ENCODE measurements around the gene CDC45.
"Not testable (repeated sequence)": the region's sequence is repeated elsewhere in the genome, so short reads cannot be mapped to it uniquely, and the experiment has no call there.

Gene CDC45

DNA sequence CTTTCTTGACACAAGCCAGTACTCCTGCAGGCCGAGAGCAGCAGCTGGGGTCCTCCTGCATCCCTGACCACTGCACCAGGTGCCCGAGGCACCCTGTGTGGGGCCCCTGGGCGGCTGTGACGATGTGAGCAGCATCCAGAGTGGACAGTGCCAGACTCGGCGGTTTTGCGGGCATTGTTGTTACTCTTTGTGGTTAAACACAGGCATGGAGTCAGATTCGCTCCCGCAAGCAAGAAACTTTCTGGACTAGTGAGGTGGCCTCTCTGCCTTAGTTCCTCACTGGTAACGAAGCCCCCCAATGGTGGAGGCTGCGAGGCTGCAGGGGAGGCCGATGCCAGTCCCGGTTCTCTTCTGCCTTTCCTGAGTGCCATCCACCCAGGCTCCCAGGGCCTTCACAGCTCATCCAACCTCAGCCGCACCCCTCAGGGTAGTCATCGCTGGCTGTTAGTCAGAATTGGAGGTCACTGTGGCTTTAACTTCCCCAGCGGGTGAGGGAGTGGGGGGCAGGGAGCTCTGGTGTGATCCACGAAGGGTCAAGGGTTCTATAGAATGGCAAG lies 48.2 kb downstream of the CDC45 start:
- Mint-ChIP-seq H3K4me3 (no peak overlapping the region), H3K9me3 (no peaks in the 10 kb centered on the region), H3K36me3 (ENCODE audit: low read depth) (no peaks in the 10 kb centered on the region), H3K4me1 (ENCODE audit: low read depth) (peaks cover 12% of the 10 kb centered on the region), H3K27me3 (peaks cover 30% of the 10 kb centered on the region), H3K27ac (no peak overlapping the region)

- Mint-ChIP-seq H3K27me3 (peaks cover 25% of the 10 kb centered on the region), H3K27ac (no peak overlapping the region), H3K9me3 (no peaks in the 10 kb centered on the region), H3K4me3 (no peak overlapping the region), H3K4me1 (ENCODE audit: low read depth) (peaks cover 2% of the 10 kb centered on the region), H3K36me3 (ENCODE audit: low read depth) (no peaks in the 10 kb centered on the region)
Measured at GRCh38 chr22:19529811-19530210, 50.1 kb downstream of the CDC45 start.

GRCh38 chr22:19530751-19531150 lies 51.0 kb downstream of the CDC45 start:
- no peaks in the 10 kb centered on the region for H3K36me3 Mint-ChIP-seq (ENCODE audit: low read depth)
- H3K4me3 Mint-ChIP-seq = no peak overlapping the region
- no peaks in the 10 kb centered on the region for H3K9me3 Mint-ChIP-seq
- no peak overlapping the region for H3K27ac Mint-ChIP-seq
- H3K4me1 Mint-ChIP-seq (ENCODE audit: low read depth) = no peaks in the 10 kb centered on the region
- peaks cover 22% of the 10 kb centered on the region for H3K27me3 Mint-ChIP-seq

GRCh38 chr22:19531327-19531726 lies 51.6 kb downstream of the CDC45 start:
- H3K9me3 Mint-ChIP-seq; H3K36me3 Mint-ChIP-seq (ENCODE audit: low read depth); H3K4me1 Mint-ChIP-seq (ENCODE audit: low read depth); H3K27ac Mint-ChIP-seq; H3K4me3 Mint-ChIP-seq: not testable (repeated sequence)
- peaks cover 17% of the 10 kb centered on the region for H3K27me3 Mint-ChIP-seq

DNA sequence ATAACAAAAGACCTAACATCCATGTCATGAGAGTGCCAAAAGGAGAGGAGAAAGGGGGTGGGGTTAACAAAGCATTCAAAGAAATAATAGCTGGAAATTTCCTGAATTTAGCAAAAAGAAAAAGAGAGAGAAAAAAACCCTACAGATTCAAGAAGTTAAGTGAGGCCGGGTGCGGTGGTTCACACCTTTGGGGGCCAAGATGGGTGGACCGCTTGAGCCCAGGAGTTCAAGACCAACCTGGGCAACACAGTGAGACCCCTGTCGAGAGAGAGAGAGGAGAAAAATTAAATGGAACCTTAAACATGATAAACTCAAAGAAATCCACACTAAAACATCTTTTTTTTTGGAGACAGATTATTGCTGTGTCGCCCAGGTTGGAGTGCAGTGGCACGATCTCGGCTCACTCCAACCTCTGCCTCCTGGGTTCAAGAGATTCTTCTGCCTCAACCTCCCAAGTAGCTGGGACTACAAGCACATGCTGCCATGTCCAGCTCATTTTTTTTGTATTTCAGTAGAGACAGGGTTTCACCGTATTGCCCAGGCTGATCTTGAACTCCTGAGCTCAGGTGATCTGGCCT lies 53.4 kb downstream of the CDC45 start:
- H3K27me3 Mint-ChIP-seq = peaks cover 13% of the 10 kb centered on the region
- no peak overlapping the region for H3K4me3 Mint-ChIP-seq
- H3K9me3 Mint-ChIP-seq = no peaks in the 10 kb centered on the region
- H3K27ac Mint-ChIP-seq = no peak overlapping the region
- H3K36me3 Mint-ChIP-seq (ENCODE audit: low read depth) = no peaks in the 10 kb centered on the region
- H3K4me1 Mint-ChIP-seq (ENCODE audit: low read depth) = no peaks in the 10 kb centered on the region

GRCh38 chr22:19533857-19534256 lies 54.1 kb downstream of the CDC45 start:
- Mint-ChIP-seq H3K4me3 (no peak overlapping the region), H3K27ac (no peak overlapping the region), H3K9me3 (no peaks in the 10 kb centered on the region), H3K36me3 (ENCODE audit: low read depth) (no peaks in the 10 kb centered on the region), H3K27me3 (peaks cover 13% of the 10 kb centered on the region), H3K4me1 (ENCODE audit: low read depth) (no peaks in the 10 kb centered on the region)

- Mint-ChIP-seq H3K9me3 (no peaks in the 10 kb centered on the region), H3K27ac (no peak overlapping the region), H3K4me3 (no peak overlapping the region), H3K36me3 (ENCODE audit: low read depth) (no peaks in the 10 kb centered on the region), H3K4me1 (ENCODE audit: low read depth) (no peaks in the 10 kb centered on the region), H3K27me3 (peaks cover 13% of the 10 kb centered on the region)
Measured at GRCh38 chr22:19535001-19535400, 55.3 kb downstream of the CDC45 start.

- Mint-ChIP-seq H3K9me3 (no peaks in the 10 kb centered on the region), H3K27me3 (peaks cover 13% of the 10 kb centered on the region), H3K4me1 (ENCODE audit: low read depth) (no peaks in the 10 kb centered on the region), H3K36me3 (ENCODE audit: low read depth) (no peaks in the 10 kb centered on the region), H3K27ac (no peak overlapping the region), H3K4me3 (no peak overlapping the region)
Measured at GRCh38 chr22:19536564-19536963, 56.8 kb downstream of the CDC45 start.

DNA sequence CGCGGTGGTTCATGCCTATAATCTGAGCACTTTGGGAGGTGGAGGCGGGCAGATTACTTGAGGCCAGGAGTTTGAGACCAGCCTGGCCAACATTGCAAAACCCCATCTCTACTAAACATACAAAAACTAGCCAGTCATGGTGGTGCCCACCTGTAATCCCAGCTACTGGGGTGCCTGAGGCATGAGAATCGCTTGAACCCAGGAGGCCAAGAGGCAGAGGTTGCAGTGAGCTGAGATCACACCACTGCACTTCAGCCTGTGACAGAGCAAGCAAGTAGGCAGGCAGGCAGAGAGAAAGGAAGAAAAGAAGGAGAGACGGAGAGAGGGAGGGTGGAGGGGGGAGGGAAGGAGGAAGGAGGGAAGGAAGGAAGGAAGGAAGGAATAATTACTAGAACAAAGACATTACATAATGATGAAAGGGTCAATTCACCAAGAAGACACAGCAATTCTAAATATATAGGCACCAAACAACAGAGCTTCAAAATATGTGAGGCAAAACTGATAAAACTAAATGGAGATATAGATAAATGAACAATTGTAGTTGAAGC lies 58.3 kb downstream of the CDC45 start:
- H3K4me3 Mint-ChIP-seq = no peak overlapping the region

DNA sequence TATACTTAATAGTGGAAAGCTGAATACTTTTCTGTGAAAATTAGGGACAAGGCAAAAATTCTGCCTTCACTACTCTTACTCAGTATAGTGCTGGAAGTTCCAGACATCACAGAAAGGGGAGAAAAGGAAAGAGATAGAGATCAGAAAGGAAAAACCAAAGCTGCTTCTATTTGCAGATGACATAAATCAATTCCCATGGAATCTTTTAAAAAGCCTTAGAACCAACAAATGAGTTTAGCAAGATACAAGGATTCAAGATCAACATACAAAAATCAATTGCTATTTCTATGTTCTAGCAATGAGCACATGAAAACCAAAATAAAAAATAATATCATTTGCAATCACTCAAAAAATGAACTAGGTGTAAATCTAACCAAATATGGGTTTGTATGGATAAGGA lies 60.7 kb downstream of the CDC45 start:
- peaks cover 7% of the 10 kb centered on the region for H3K27me3 Mint-ChIP-seq
- H3K4me3 Mint-ChIP-seq = no peak overlapping the region

More for the DNA sequence above, 58.3 kb downstream of the CDC45 start:
- no peaks in the 10 kb centered on the region for H3K9me3 Mint-ChIP-seq
- H3K4me1 Mint-ChIP-seq (ENCODE audit: low read depth) = no peaks in the 10 kb centered on the region
- no peaks in the 10 kb centered on the region for H3K36me3 Mint-ChIP-seq (ENCODE audit: low read depth)
- peaks cover 9% of the 10 kb centered on the region for H3K27me3 Mint-ChIP-seq
- H3K27ac Mint-ChIP-seq = no peak overlapping the region

GRCh38 chr22:19543970-19544708 lies 64.4 kb downstream of the CDC45 start:
- Mint-ChIP-seq H3K4me3 (no peak overlapping the region), H3K9me3 (no peaks in the 10 kb centered on the region)

More for the DNA sequence above, 60.7 kb downstream of the CDC45 start:
- H3K36me3 Mint-ChIP-seq (ENCODE audit: low read depth) = no peaks in the 10 kb centered on the region
- H3K27ac Mint-ChIP-seq = no peak overlapping the region
- H3K9me3 Mint-ChIP-seq = no peaks in the 10 kb centered on the region
- H3K4me1 Mint-ChIP-seq (ENCODE audit: low read depth) = no peaks in the 10 kb centered on the region

DNA sequence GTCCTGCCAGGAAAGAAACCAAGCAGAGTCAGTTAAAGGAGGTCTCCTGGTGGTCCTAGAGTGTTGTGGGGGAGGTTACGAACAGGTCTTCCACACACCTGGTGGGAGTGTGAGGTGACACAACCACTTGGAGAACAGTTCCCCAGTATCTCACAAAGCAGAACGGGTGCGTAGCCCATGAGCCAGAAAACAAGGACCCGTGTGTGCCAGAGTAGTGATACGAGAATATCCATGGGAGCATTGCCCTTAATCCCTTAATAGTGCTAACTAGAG lies 66.2 kb downstream of the CDC45 start:
- H3K4me3 Mint-ChIP-seq = no peak overlapping the region
- H3K27me3 Mint-ChIP-seq = peaks cover 7% of the 10 kb centered on the region
- no peaks in the 10 kb centered on the region for H3K36me3 Mint-ChIP-seq (ENCODE audit: low read depth)
- H3K4me1 Mint-ChIP-seq (ENCODE audit: low read depth) = no peaks in the 10 kb centered on the region
- no peaks in the 10 kb centered on the region for H3K9me3 Mint-ChIP-seq
- H3K27ac Mint-ChIP-seq = no peak overlapping the region

More at GRCh38 chr22:19543970-19544708, 64.4 kb downstream of the CDC45 start:
- Mint-ChIP-seq H3K36me3 (ENCODE audit: low read depth) (no peaks in the 10 kb centered on the region), H3K4me1 (ENCODE audit: low read depth) (no peaks in the 10 kb centered on the region), H3K27me3 (peaks cover 7% of the 10 kb centered on the region), H3K27ac (no peak overlapping the region)

GRCh38 chr22:19546680-19547079 lies 67.0 kb downstream of the CDC45 start:
- H3K4me3 Mint-ChIP-seq = no peak overlapping the region
- H3K27ac Mint-ChIP-seq = no peak overlapping the region
- H3K27me3 Mint-ChIP-seq = peaks cover 7% of the 10 kb centered on the region
- H3K4me1 Mint-ChIP-seq (ENCODE audit: low read depth) = no peaks in the 10 kb centered on the region
- no peaks in the 10 kb centered on the region for H3K36me3 Mint-ChIP-seq (ENCODE audit: low read depth)
- no peaks in the 10 kb centered on the region for H3K9me3 Mint-ChIP-seq

- H3K4me3 Mint-ChIP-seq = no peak overlapping the region
- H3K4me1 Mint-ChIP-seq (ENCODE audit: low read depth) = no peaks in the 10 kb centered on the region
- no peaks in the 10 kb centered on the region for H3K36me3 Mint-ChIP-seq (ENCODE audit: low read depth)
- H3K27ac Mint-ChIP-seq = no peak overlapping the region
- H3K9me3 Mint-ChIP-seq = no peaks in the 10 kb centered on the region
- peaks cover 7% of the 10 kb centered on the region for H3K27me3 Mint-ChIP-seq
Measured at GRCh38 chr22:19547620-19548019, 67.9 kb downstream of the CDC45 start.

DNA sequence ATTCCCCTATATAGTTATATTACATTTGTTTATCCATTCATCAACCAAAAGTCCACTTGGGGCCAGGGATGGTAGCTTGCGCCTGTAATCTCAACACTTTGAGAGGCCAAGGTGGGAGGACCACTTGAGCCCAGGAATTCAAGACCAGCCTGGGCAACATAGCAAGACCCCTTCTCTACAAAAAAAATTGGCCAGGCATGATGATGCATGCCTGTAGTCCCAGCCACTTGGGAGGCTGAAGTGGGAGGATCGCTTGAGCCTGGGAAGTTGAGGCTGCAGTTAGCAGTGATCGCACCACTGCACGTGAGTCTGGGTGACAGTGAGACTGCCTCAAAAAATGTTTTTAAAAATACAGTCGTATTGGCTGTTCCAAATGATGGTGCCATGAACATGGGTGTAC lies 68.7 kb downstream of the CDC45 start:
- H3K27me3 Mint-ChIP-seq; H3K4me3 Mint-ChIP-seq; H3K9me3 Mint-ChIP-seq; H3K27ac Mint-ChIP-seq; H3K4me1 Mint-ChIP-seq (ENCODE audit: low read depth); H3K36me3 Mint-ChIP-seq (ENCODE audit: low read depth): not testable (repeated sequence)
